GM21526 (cell line): Measurements from ENCODE around the gene G6PD.
"Not testable (repeated sequence)": the region's sequence is repeated elsewhere in the genome, so short reads cannot be mapped to it uniquely, and the experiment has no call there.

Source experiments
- ATAC-seq: cut with Tn5 transposase; IDR thresholded peaks from one replicate; pipeline ENCODE4 v1.9.1; 2021; ENCODE audit warnings: moderate library complexity; ENCODE audit not compliant: unreplicated experiment, low FRiP score

The G6PD gene

GRCh38 chrX:154546354-154547244, at the start of gene G6PD:
TSS of gene G6PD (minus strand) at chrX:154546846. CDS start at chrX:154546155, 691 bp downstream.
- ATAC-seq = peak; percentile 41

GRCh38 chrX:154595559-154596249, 49.1 kb upstream of the G6PD start:
- ATAC-seq = no peak

- ATAC-seq = no peak
Observed at GRCh38 chrX:154594491-154594890, 47.8 kb upstream of the G6PD start.

GRCh38 chrX:154593201-154593600, 46.6 kb upstream of the G6PD start:
- ATAC-seq = no peak

- no peak for ATAC-seq
Observed at GRCh38 chrX:154592505-154592904, 45.9 kb upstream of the G6PD start.

- not testable (repeated sequence) for ATAC-seq
Observed at GRCh38 chrX:154590415-154590814, 43.8 kb upstream of the G6PD start.

- ATAC-seq = not testable (repeated sequence)
Observed at GRCh38 chrX:154584585-154585183, 38.0 kb upstream of the G6PD start, which contains the start of gene CTAG1A. TSS of gene CTAG1A (plus strand) at chrX:154585133. CDS start at chrX:154585207, 74 bp downstream.

- not testable (repeated sequence) for ATAC-seq
Observed at GRCh38 chrX:154582994-154583393, 36.3 kb upstream of the G6PD start.

- not testable (repeated sequence) for ATAC-seq
Observed at GRCh38 chrX:154575076-154575475, 28.4 kb upstream of the G6PD start.

- not testable (repeated sequence) for ATAC-seq
Observed at GRCh38 chrX:154573061-154573460, 26.4 kb upstream of the G6PD start.

- ATAC-seq = not testable (repeated sequence)
Observed at GRCh38 chrX:154570361-154570760, 23.7 kb upstream of the G6PD start.

- ATAC-seq = not testable (repeated sequence)
Observed at GRCh38 chrX:154562295-154562694, 15.6 kb upstream of the G6PD start.

GRCh38 chrX:154560326-154560725, 13.7 kb upstream of the G6PD start:
- ATAC-seq = not testable (repeated sequence)

- not testable (repeated sequence) for ATAC-seq
Observed at GRCh38 chrX:154558896-154559295, 12.2 kb upstream of the G6PD start.

- ATAC-seq = not testable (repeated sequence)
Observed at GRCh38 chrX:154558060-154558690, 11.5 kb upstream of the G6PD start.

GRCh38 chrX:154552112-154552806, 5.6 kb upstream of the G6PD start:
- not testable (repeated sequence) for ATAC-seq

GRCh38 chrX:154549766-154550165, 3.1 kb upstream of the G6PD start:
- no peak for ATAC-seq

- ATAC-seq = no peak
Observed at GRCh38 chrX:154548028-154548316, 1.3 kb upstream of the G6PD start.

GRCh38 chrX:154547245-154548027, 790 bp upstream of the G6PD start, which contains the start of gene IKBKG:
TSS of gene IKBKG (plus strand) at chrX:154547620. CDS start at chrX:154552003, 4,383 bp downstream.
- ATAC-seq = peak; percentile 74
